LNCaP clone FGC (cell line): ENCODE results near the gene SSH2.
"Not testable (repeated sequence)": the region's sequence is repeated elsewhere in the genome, so short reads cannot be mapped to it uniquely, and the experiment has no call there.

Experiments used
- DNase-seq: peaks from one replicate; pipeline ENCODE4 v3.0.0-alpha.2; 2011; ENCODE audit warnings: low read depth
- H3K4me3 ChIP-seq: 2 replicates; pipeline ENCODE4 v1.5.1; 2011; ENCODE audit warnings: mild to moderate bottlenecking, low read depth, low read length, control low read depth
- TF ChIP-seq, protein P1 (sequence below): IDR thresholded peaks from 2 replicates; pipeline ENCODE4 v1.5.1; 2012; ENCODE audit warnings: mild to moderate bottlenecking; ENCODE audit not compliant: control insufficient read depth, insufficient read depth; ENCODE audit errors: extremely low read depth

SSH2 gene

DNA sequence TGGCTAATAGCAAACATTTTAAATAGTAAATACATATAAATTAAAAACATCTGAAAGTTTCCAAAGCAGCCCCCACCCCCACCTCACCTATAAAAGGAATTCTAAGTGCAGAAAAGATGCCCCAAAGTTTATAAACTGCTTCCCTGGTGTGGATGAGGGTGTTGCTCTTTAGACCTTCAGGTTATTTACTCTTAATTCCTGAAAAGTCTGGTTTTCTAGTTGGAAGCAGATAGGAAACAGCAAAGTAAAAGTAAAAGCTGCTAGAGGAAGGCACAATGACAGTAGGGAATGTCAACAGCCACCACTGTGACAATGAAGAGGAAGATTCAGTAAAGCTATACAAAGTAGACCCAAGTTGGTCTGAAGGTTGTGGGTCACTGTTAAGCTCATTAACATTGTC is 37.8 kb downstream of the SSH2 start:
- TF ChIP-seq, protein P1, sequence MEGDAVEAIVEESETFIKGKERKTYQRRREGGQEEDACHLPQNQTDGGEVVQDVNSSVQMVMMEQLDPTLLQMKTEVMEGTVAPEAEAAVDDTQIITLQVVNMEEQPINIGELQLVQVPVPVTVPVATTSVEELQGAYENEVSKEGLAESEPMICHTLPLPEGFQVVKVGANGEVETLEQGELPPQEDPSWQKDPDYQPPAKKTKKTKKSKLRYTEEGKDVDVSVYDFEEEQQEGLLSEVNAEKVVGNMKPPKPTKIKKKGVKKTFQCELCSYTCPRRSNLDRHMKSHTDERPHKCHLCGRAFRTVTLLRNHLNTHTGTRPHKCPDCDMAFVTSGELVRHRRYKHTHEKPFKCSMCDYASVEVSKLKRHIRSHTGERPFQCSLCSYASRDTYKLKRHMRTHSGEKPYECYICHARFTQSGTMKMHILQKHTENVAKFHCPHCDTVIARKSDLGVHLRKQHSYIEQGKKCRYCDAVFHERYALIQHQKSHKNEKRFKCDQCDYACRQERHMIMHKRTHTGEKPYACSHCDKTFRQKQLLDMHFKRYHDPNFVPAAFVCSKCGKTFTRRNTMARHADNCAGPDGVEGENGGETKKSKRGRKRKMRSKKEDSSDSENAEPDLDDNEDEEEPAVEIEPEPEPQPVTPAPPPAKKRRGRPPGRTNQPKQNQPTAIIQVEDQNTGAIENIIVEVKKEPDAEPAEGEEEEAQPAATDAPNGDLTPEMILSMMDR: no peak
- DNase-seq: no peak
- H3K4me3 ChIP-seq: no peak overlapping the region

DNA sequence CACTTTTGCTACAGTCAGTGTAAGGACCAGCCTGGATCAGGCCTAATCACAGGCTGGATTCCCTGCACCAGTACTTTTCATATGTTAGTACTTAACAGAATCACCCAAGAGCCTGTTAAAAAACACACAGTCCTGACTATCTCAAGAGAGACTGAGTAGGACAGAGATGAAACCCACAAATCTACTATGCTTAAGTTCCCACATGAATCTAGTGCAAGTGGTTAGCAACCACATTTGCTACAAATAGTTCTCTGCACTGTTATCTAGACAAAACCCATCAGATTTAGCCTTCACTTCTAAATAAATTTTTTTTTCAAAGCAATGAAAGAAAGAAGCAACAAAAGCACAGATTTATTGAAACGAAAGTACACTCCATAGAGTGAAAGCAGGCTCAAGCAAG is 38.9 kb downstream of the SSH2 start:
- no peak overlapping the region for H3K4me3 ChIP-seq
- TF ChIP-seq, protein P1: no peak
- DNase-seq: no peak

DNA sequence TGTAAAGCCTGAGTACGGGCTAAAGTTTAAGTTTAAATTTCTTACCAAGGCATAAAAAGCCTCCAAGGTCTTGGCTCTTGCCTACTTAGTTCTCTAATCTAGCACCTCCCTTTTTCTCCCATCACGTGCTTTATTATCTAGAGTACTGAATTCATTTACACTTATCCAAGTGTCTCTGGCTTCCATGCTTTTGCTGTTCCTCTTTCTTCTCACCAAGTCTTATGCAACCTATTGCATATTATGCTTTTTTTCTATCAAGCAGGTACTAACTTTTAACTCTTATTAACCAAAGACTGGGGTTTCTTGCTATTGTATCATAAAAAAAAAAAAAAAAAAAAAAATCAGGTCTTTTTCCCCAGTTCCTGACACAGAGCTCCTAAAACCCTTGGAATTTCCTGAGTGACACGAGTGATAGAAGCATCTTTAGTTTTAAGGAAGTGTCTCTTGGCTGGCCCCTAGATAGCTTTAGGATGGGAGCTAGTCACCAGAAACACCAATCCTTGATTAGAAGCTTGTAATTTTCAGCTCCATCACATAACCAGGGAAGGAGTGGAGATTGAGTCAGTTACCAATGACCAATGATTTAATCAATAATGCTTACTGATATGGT is 44.9 kb downstream of the SSH2 start:
- no peak overlapping the region for H3K4me3 ChIP-seq
- TF ChIP-seq, protein P1: no peak
- no peak for DNase-seq

GRCh38 chr17:29883497-29883896 is 46.5 kb downstream of the SSH2 start:
- no peak for DNase-seq
- TF ChIP-seq, protein P1: no peak
- H3K4me3 ChIP-seq: no peak overlapping the region

DNA sequence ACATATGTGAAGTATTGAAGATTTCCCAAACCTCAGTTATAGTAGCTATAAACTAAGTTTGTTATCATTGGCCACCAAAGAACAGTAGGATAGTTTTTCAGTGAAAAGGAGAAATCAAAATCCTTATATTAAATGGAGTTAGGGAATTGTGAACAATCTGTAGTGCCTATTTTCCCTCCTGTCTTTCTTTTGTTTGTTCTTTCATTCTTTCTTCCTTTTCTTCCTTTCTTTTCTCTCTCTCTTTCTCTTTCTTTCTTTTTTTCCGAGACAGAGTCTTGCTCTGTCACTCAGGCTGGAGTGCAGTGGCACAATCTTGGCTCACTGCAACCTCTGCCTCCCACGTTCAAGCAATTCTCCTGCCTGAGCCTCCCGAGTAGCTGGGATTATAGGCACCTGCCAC is 48.8 kb downstream of the SSH2 start:
- H3K4me3 ChIP-seq: no peak overlapping the region
- TF ChIP-seq, protein P1: no peak
- no peak for DNase-seq

- TF ChIP-seq, protein P1: no peak
- no peak for DNase-seq
- no peak overlapping the region for H3K4me3 ChIP-seq
These were observed 50.0 kb downstream of the SSH2 start for GRCh38 chr17:29880031-29880430.

GRCh38 chr17:29874931-29875596 is 55.0 kb downstream of the SSH2 start:
- TF ChIP-seq, protein P1: no peak
- DNase-seq: no peak
- H3K4me3 ChIP-seq: no peak overlapping the region

GRCh38 chr17:29874358-29874757 is 55.7 kb downstream of the SSH2 start:
- H3K4me3 ChIP-seq, DNase-seq: not testable (repeated sequence)
